ENCODE results near the gene GAS2.

Gene GAS2

GRCh38 chr11:22764735-22765134 lies 98.3 kb downstream of the GAS2 start:
- TF ChIP-seq, protein P1, sequence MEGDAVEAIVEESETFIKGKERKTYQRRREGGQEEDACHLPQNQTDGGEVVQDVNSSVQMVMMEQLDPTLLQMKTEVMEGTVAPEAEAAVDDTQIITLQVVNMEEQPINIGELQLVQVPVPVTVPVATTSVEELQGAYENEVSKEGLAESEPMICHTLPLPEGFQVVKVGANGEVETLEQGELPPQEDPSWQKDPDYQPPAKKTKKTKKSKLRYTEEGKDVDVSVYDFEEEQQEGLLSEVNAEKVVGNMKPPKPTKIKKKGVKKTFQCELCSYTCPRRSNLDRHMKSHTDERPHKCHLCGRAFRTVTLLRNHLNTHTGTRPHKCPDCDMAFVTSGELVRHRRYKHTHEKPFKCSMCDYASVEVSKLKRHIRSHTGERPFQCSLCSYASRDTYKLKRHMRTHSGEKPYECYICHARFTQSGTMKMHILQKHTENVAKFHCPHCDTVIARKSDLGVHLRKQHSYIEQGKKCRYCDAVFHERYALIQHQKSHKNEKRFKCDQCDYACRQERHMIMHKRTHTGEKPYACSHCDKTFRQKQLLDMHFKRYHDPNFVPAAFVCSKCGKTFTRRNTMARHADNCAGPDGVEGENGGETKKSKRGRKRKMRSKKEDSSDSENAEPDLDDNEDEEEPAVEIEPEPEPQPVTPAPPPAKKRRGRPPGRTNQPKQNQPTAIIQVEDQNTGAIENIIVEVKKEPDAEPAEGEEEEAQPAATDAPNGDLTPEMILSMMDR (IDR thresholded peaks at IDR 0.05; ENCODE audit: borderline replicate concordance, insufficient read depth, low read depth, low read length): no peak
- no peak overlapping the region for H3K4me3 ChIP-seq (ENCODE audit: low read depth, low read length)

- H3K4me3 ChIP-seq (ENCODE audit: low read depth, low read length): no peak overlapping the region
- TF ChIP-seq, protein P1 (IDR thresholded peaks at IDR 0.05; ENCODE audit: borderline replicate concordance, insufficient read depth, low read depth, low read length): no peak
These were observed 101.9 kb downstream of the GAS2 start for GRCh38 chr11:22768281-22768680.

DNA sequence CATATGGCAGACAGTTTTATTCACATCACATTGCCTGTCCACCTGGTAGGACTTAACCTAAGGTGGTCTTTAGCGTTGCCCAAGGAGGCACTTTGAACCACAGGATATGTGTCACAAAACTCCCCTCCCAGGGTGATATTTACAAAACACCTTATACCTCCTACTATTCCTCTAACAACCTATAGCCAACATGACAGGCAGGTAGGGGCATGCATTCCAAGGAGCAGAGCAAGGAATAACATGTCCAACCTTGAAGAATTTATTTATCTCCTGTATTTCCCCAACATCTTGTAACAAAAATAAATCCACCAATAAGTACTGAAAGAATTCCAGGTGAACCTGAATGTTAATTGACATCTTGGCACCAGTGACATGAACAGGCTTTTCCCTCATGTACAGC lies 102.7 kb downstream of the GAS2 start:
- H3K4me3 ChIP-seq (ENCODE audit: low read depth, low read length): no peak overlapping the region
- TF ChIP-seq, protein P1 (IDR thresholded peaks at IDR 0.05; ENCODE audit: borderline replicate concordance, insufficient read depth, low read depth, low read length): no peak

DNA sequence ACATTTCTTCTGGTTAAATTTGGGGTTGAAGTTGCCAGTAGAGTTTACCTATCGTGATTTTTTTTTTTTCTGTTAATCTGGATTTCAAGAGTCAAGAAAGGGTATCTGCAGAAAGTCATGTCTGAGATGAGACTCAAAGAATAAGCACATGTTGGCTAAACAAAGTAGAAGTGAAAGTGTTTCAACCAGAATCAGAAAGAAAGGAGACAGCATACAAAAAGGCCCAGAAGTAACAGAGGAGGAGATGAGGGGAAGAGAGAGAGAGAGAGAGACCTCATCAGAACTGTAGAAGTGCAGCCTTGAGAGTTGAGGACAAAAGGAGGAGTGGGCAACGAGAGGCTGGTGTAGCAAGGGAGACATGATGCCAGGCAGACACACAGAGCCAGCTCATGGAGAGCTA lies 108.3 kb downstream of the GAS2 start:
- H3K4me3 ChIP-seq (ENCODE audit: low read depth, low read length): peak overlapping the region; percentile 15
- TF ChIP-seq, protein P1 (IDR thresholded peaks at IDR 0.05; ENCODE audit: borderline replicate concordance, insufficient read depth, low read depth, low read length): no peak

- TF ChIP-seq, protein P1 (IDR thresholded peaks at IDR 0.05; ENCODE audit: borderline replicate concordance, insufficient read depth, low read depth, low read length): no peak
These were observed 108.8 kb downstream of the GAS2 start for GRCh38 chr11:22775248-22775647.

GRCh38 chr11:22778642-22779041 lies 112.2 kb downstream of the GAS2 start:
- H3K4me3 ChIP-seq (ENCODE audit: low read depth, low read length): no peak overlapping the region
- TF ChIP-seq, protein P1 (IDR thresholded peaks at IDR 0.05; ENCODE audit: borderline replicate concordance, insufficient read depth, low read depth, low read length): no peak

More at GRCh38 chr11:22775248-22775647, 108.8 kb downstream of the GAS2 start:
- H3K4me3 ChIP-seq (ENCODE audit: low read depth, low read length): peak overlapping the region; percentile 15

DNA sequence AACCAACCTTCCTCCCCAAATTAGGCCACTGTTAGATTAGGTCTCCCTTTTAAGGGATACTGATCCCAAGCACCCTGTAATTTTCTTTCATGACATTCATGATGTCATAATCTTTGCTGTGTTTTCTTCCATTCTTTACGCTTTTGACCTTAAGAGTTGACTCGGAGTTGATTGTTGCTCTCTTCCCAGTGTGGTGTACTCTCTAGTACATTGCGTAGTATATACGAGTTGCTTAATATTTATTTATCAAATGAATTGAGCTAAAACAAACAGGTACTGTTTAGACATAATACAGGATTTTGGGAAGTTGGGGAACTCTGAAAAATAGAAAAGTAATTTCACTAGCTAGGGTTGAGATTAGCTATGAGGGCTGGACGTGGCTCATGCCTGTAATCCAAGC lies 113.4 kb downstream of the GAS2 start:
- no peak overlapping the region for H3K4me3 ChIP-seq (ENCODE audit: low read depth, low read length)
- TF ChIP-seq, protein P1 (IDR thresholded peaks at IDR 0.05; ENCODE audit: borderline replicate concordance, insufficient read depth, low read depth, low read length): no peak
